Epithelial cell of proximal tubule (primary cell): ENCODE results near the gene RALGAPA2. TPM values are rescaled to one million over a fixed set of nuclear protein-coding genes. Genes with fewer than 3 reads are reported as not detected.

ENCODE experiments used
- DNase-seq: peaks from one replicate; pipeline ENCODE4 v3.0.0-alpha.2; 2011; ENCODE audit warnings: low read depth
- H3K4me3 ChIP-seq: 2 replicates; pipeline ENCODE4 v1.5.1; 2011; ENCODE audit warnings: low read depth, mild to moderate bottlenecking, low read length
- CTCF ChIP-seq: conservative IDR thresholded peaks from 2 replicates; pipeline ENCODE4 v1.5.1; 2012; ENCODE audit warnings: low read depth, mild to moderate bottlenecking, low read length
- total RNA-seq: library from RNA; depleted of rRNA; stranded (reverse); fragments of >200 nt; gene quantifications from 2 replicates; pipeline ENCODE4 v1.2.3, GENCODE V29; 2015

The RALGAPA2 gene
- total RNA-seq, 1 donor from 2014 or later: 13.8 TPM

- DNase-seq: no peak
- no peak overlapping the region for H3K4me3 ChIP-seq
- TF ChIP-seq CTCF: no peak
Measured at GRCh38 chr20:20483328-20483727, 229.1 kb downstream of the RALGAPA2 start.

- no peak overlapping the region for H3K4me3 ChIP-seq
- peak; percentile 7 for DNase-seq
- no peak for TF ChIP-seq CTCF
Measured at GRCh38 chr20:20482453-20482852, 230.0 kb downstream of the RALGAPA2 start.

GRCh38 chr20:20480689-20481088, 231.8 kb downstream of the RALGAPA2 start:
- DNase-seq: peak; percentile 20
- no peak for TF ChIP-seq CTCF
- H3K4me3 ChIP-seq: no peak overlapping the region

- TF ChIP-seq CTCF: no peak
- H3K4me3 ChIP-seq: no peak overlapping the region
- DNase-seq: no peak
Measured at GRCh38 chr20:20480126-20480525, 232.3 kb downstream of the RALGAPA2 start.

- TF ChIP-seq CTCF: no peak
- DNase-seq: no peak
- H3K4me3 ChIP-seq: no peak overlapping the region
Measured at GRCh38 chr20:20477444-20478041, 234.9 kb downstream of the RALGAPA2 start.

- TF ChIP-seq CTCF: no peak
- no peak overlapping the region for H3K4me3 ChIP-seq
- no peak for DNase-seq
Measured at GRCh38 chr20:20476504-20476903, 235.9 kb downstream of the RALGAPA2 start.

GRCh38 chr20:20473657-20474056, 238.8 kb downstream of the RALGAPA2 start:
- no peak for DNase-seq
- TF ChIP-seq CTCF: no peak
- no peak overlapping the region for H3K4me3 ChIP-seq
